PC-3 (cell line): Measurements from ENCODE around the gene SEC23A. TPM values are rescaled to one million over a fixed set of nuclear protein-coding genes. Genes with fewer than 3 reads are reported as not detected.

Experiments
- ATAC-seq: fragments of 200-7000 bp; cut with Tn5 transposase; 2 replicates; pipeline ENCODE4 v1.9.1; 2020; ENCODE audit warnings: mild to moderate bottlenecking, moderate library complexity
- BruUV-seq: library from RNA; stranded (reverse); fragments of 400-500 nt; replicated peaks from 2 replicates; lab custom pipeline; 2021; lab: Mats Ljungman, UMichigan
- CTCF ChIA-PET: fragments of 300-600 bp; sonication (Branson Sonifier 250); formaldehyde crosslinking; loops from one replicate; lab custom pipeline; 2022; ENCODE audit warnings: antibody characterized with exemption; lab: Charles Lee
- POLR2A ChIA-PET: fragments of 300-600 bp; sonication (Branson Sonifier 250); formaldehyde crosslinking; loops from one replicate; lab custom pipeline; 2022; ENCODE audit warnings: antibody characterized with exemption; ENCODE audit not compliant: unreplicated experiment; lab: Charles Lee
- DNase-seq: peaks from one replicate; pipeline ENCODE4 v3.0.0-alpha.2; 2015
- H2AFZ ChIP-seq: fragments of 300-600 bp; sonication (generic); 2 replicates; pipeline ENCODE4 v1.6.0; 2016; ENCODE audit warnings: antibody characterized with exemption, low read length
- H3F3A ChIP-seq: fragments of 300-600 bp; sonication (generic); one replicate; pipeline ENCODE4 v1.6.0; 2017; ENCODE audit warnings: antibody characterized with exemption, low read length, control low read depth, mild to moderate bottlenecking; ENCODE audit not compliant: unreplicated experiment
- H3K27ac ChIP-seq: fragments of 300-600 bp; sonication (generic); 2 replicates; pipeline ENCODE4 v1.5.1; 2016; ENCODE audit warnings: mild to moderate bottlenecking, low read length
- H3K27me3 ChIP-seq: fragments of 300-600 bp; sonication (generic); 2 replicates; pipeline ENCODE4 v1.6.1; 2016; ENCODE audit warnings: low read length, mixed read lengths
- H3K36me3 ChIP-seq: fragments of 300-600 bp; sonication (generic); 2 replicates; pipeline ENCODE4 v1.6.1; 2016; ENCODE audit warnings: low read depth, mixed run types, low read length, mixed read lengths
- H3K4me1 ChIP-seq: fragments of 300-600 bp; sonication (generic); 2 replicates; pipeline ENCODE4 v1.5.1; 2016; ENCODE audit warnings: low read length; ENCODE audit not compliant: insufficient read depth
- H3K4me2 ChIP-seq: fragments of 300-600 bp; sonication (generic); 2 replicates; pipeline ENCODE4 v1.6.0; 2016; ENCODE audit warnings: low read length
- H3K4me3 ChIP-seq: fragments of 300-600 bp; sonication (generic); 2 replicates; pipeline ENCODE4 v1.5.1; 2016; ENCODE audit warnings: mild to moderate bottlenecking, low read length, mixed read lengths
- H3K79me2 ChIP-seq: fragments of 300-600 bp; sonication (generic); 2 replicates; pipeline ENCODE4 v1.6.1; 2017; ENCODE audit warnings: low read length, mixed read lengths
- H3K9ac ChIP-seq: fragments of 300-600 bp; sonication (generic); 2 replicates; pipeline ENCODE4 v1.6.0; 2016; ENCODE audit warnings: mild to moderate bottlenecking, low read length
- H3K9me2 ChIP-seq: fragments of 300-600 bp; sonication (generic); replicated peaks from 2 replicates; pipeline ENCODE4 v1.6.1; 2016; ENCODE audit warnings: mixed run types, low read length, mixed read lengths
- H3K9me3 ChIP-seq: fragments of 300-600 bp; sonication (generic); 2 replicates; pipeline ENCODE4 v1.6.1; 2016; ENCODE audit warnings: low read length, mixed read lengths
- H4K20me1 ChIP-seq: fragments of 300-600 bp; sonication (generic); 2 replicates; pipeline ENCODE4 v1.6.1; 2016; ENCODE audit warnings: low read length, mixed read lengths
- CTCF ChIP-seq: fragments of 300-600 bp; sonication (generic); conservative IDR thresholded peaks from 2 replicates; pipeline ENCODE4 v1.5.1; 2017; ENCODE audit warnings: antibody characterized with exemption, low read depth, mild to moderate bottlenecking, low read length
- EZH2 ChIP-seq: fragments of 300-600 bp; sonication (generic); IDR thresholded peaks from one replicate; pipeline ENCODE4 v1.6.1; 2017; ENCODE audit warnings: antibody characterized with exemption, mild to moderate bottlenecking, low read length; ENCODE audit not compliant: unreplicated experiment
- EZH2phosphoT487 ChIP-seq: fragments of 300-600 bp; sonication (generic); IDR thresholded peaks from 2 replicates; pipeline ENCODE4 v1.6.1; 2018; ENCODE audit warnings: mild to moderate bottlenecking, antibody characterized with exemption, low read length, borderline replicate concordance
- intact Hi-C: fragments of 100-400 bp; cut with micrococcal nuclease; formaldehyde crosslinking; loops from 2 replicates; pipeline ENCODE4 v1.9.0; 2023
- total RNA-seq: library from RNA; depleted of rRNA; stranded (reverse); fragments of >200 nt; gene quantifications from 2 replicates; pipeline ENCODE4 v1.2.3, GENCODE V29; 2014

Gene SEC23A
- total RNA-seq, 1 experiment from 2014 or later: 67.0 TPM

GRCh38 chr14:38993981-38994380 lies 109.1 kb downstream of the SEC23A start:
- Histone ChIP-seq H3K9me2 (no peaks in the 10 kb centered on the region), H3K27ac (no peak overlapping the region), H3K9ac (no peak overlapping the region), H3F3A (no peaks in the 10 kb centered on the region), H3K36me3 (no peaks in the 10 kb centered on the region), H3K4me3 (no peak overlapping the region), H3K27me3 (no peaks in the 10 kb centered on the region), H4K20me1 (no peaks in the 10 kb centered on the region), H3K4me1 (no peaks in the 10 kb centered on the region), H3K79me2 (no peaks in the 10 kb centered on the region), H3K9me3 (no peaks in the 10 kb centered on the region), H3K4me2 (no peak overlapping the region), H2AFZ (no peak overlapping the region)
- no TSS peak for BruUV-seq
- CTCF ChIA-PET: no interaction called here
- intact Hi-C loops: no loop called here
- POLR2A ChIA-PET: no interaction called here
- no peak for DNase-seq
- ATAC-seq: no peak
- no peak for TF ChIP-seq EZH2phosphoT487
- TF ChIP-seq EZH2: no peak
- no peak for TF ChIP-seq CTCF

GRCh38 chr14:38992067-38992844 lies 110.8 kb downstream of the SEC23A start:
- no peaks in the 10 kb centered on the region for H3F3A ChIP-seq
- no peaks in the 10 kb centered on the region for H3K9me2 ChIP-seq
- H3K27ac ChIP-seq: no peak overlapping the region
- no peak overlapping the region for H3K9ac ChIP-seq
- BruUV-seq: no TSS peak
- H3K36me3 ChIP-seq: no peaks in the 10 kb centered on the region
- H3K9me3 ChIP-seq: no peaks in the 10 kb centered on the region
- H3K27me3 ChIP-seq: no peaks in the 10 kb centered on the region
- no peak overlapping the region for H3K4me3 ChIP-seq
- POLR2A ChIA-PET: interaction anchor here (0.7 kb wide), 1 partner anchor 127 kb away, joined by 3 read pairs; no protein-coding TSS in a partner anchor
- ATAC-seq (no peak), DNase-seq (no peak)
- TF ChIP-seq CTCF (no peak), EZH2phosphoT487 (no peak)
- no peaks in the 10 kb centered on the region for H3K79me2 ChIP-seq
- CTCF ChIA-PET: no interaction called here
- no peaks in the 10 kb centered on the region for H4K20me1 ChIP-seq
- intact Hi-C loops: no loop called here
- no peak overlapping the region for H2AFZ ChIP-seq
- no peaks in the 10 kb centered on the region for H3K4me1 ChIP-seq
- H3K4me2 ChIP-seq: no peak overlapping the region

GRCh38 chr14:38991299-38991698 lies 111.7 kb downstream of the SEC23A start:
- H3K36me3 ChIP-seq: no peaks in the 10 kb centered on the region
- DNase-seq (no peak), ATAC-seq (no peak)
- POLR2A ChIA-PET: no interaction called here
- no peak overlapping the region for H3K4me2 ChIP-seq
- no peaks in the 10 kb centered on the region for H3K9me2 ChIP-seq
- H3F3A ChIP-seq: no peaks in the 10 kb centered on the region
- H3K9ac ChIP-seq: no peak overlapping the region
- H3K79me2 ChIP-seq: no peaks in the 10 kb centered on the region
- no TSS peak for BruUV-seq
- no peak overlapping the region for H3K4me3 ChIP-seq
- CTCF ChIA-PET: no interaction called here
- no peak overlapping the region for H3K27ac ChIP-seq
- TF ChIP-seq EZH2phosphoT487 (no peak), CTCF (no peak), EZH2 (no peak)
- no peaks in the 10 kb centered on the region for H3K4me1 ChIP-seq
- H4K20me1 ChIP-seq: no peaks in the 10 kb centered on the region
- no peaks in the 10 kb centered on the region for H3K27me3 ChIP-seq
- H2AFZ ChIP-seq: no peak overlapping the region
- intact Hi-C loops: no loop called here
- no peaks in the 10 kb centered on the region for H3K9me3 ChIP-seq
